Nephron (organoid): ENCODE measurements around the gene CD248.
A peak's percentile ranks its signal among the peaks of the same experiment; 100 is the strongest.

Experiments
- H3K27ac Mint-ChIP-seq, 3 experiments: 2 replicates each; pipeline ENCODE4 v1.8.0; 2020; ENCODE audit warnings: mixed read lengths in 3 of 3, mild to moderate bottlenecking in 2 of 3, moderate library complexity in 1 of 3
- H3K27me3 Mint-ChIP-seq: 2 replicates; pipeline ENCODE4 v1.8.0; 2021; ENCODE audit warnings: low read depth, mild to moderate bottlenecking, moderate library complexity, mixed read lengths
- H3K36me3 Mint-ChIP-seq: 2 replicates; pipeline ENCODE4 v1.8.0; 2020; ENCODE audit warnings: low read depth, mixed read lengths
- H3K4me1 Mint-ChIP-seq: 2 replicates; pipeline ENCODE4 v1.8.0; 2020; ENCODE audit warnings: mixed read lengths
- H3K4me3 Mint-ChIP-seq, 3 experiments: 2 replicates each; pipeline ENCODE4 v1.8.0; 2020; ENCODE audit warnings: mild to moderate bottlenecking in 3 of 3, mixed read lengths in 3 of 3, moderate library complexity in 2 of 3
- H3K9me3 Mint-ChIP-seq: 2 replicates; pipeline ENCODE4 v1.8.0; 2020; ENCODE audit warnings: mixed read lengths
- CTCF ChIP-seq, 3 experiments: fragments of 200-600 bp; sonication (generic); IDR thresholded peaks; one replicate each; pipeline ENCODE4 v1.5.0; 2021; ENCODE audit warnings: antibody characterized with exemption in 3 of 3; ENCODE audit not compliant: unreplicated experiment in 3 of 3

Gene CD248

DNA sequence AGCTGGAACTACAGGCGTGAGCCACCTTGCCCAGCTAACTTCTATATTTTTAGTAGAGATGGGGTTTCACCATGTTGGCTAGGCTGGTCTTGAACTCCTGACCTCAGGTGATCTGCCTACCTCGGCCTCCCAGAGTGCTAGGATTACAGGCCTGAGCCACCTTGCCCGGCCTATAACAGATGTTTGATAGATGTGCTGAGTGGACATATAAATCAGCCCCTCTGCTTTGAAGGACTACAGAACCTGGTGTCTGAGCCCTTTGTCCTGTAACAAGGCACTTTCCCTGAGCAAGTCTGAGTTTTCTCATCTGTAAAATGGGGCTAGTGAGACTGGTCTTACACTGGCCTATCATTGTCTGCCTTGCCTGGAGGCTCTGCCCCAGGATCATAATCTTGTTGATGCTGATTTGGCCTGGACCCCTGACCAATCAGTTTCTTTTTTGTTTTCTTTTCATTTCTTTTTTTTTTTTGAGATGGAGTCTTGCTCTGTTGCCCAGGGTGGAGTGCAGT lies 12.4 kb upstream of the CD248 start:
- no peaks in the 10 kb centered on the region for H3K9me3 Mint-ChIP-seq
- H3K36me3 Mint-ChIP-seq: no peaks in the 10 kb centered on the region
- TF ChIP-seq CTCF (IDR thresholded peaks at IDR 0.05; ENCODE audit: unreplicated experiment in 3 of 3): no peak
- H3K4me3 Mint-ChIP-seq: no peak overlapping the region
- H3K27ac Mint-ChIP-seq: no peak overlapping the region
- H3K27me3 Mint-ChIP-seq: no peaks in the 10 kb centered on the region
- H3K4me1 Mint-ChIP-seq: peaks cover 30% of the 10 kb centered on the region

- H3K4me3 Mint-ChIP-seq: peak overlapping the region in 2 of 3 experiments; percentile 17 to 19
These were observed 11.7 kb upstream of the CD248 start for GRCh38 chr11:66328302-66329144.

DNA sequence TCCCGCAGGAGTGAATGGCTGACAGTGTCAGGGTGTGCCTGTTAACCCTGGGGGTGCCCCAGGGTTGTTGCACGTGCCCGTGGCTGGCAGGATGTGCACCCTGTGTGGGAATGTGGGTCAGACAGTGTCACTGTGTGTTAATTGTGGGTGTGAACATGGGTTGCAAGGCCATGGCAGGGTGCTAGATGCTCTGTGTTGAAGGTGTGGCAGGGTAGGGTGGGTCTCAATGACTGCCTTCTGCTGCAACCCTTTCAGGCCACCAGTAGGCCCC lies 11.1 kb upstream of the CD248 start:
- TF ChIP-seq CTCF (IDR thresholded peaks at IDR 0.05; ENCODE audit: unreplicated experiment in 3 of 3): no peak
- H3K27ac Mint-ChIP-seq: peak overlapping the region; percentile 77 to 93 (median 86)

More at GRCh38 chr11:66328302-66329144, 11.7 kb upstream of the CD248 start:
- Mint-ChIP-seq H3K27me3 (no peaks in the 10 kb centered on the region), H3K4me1 (peaks cover 37% of the 10 kb centered on the region), H3K9me3 (no peaks in the 10 kb centered on the region), H3K36me3 (no peaks in the 10 kb centered on the region), H3K27ac (peak overlapping the region; percentile 77 to 93 (median 86))
- peak; percentile 94 to 96 (median 95) for TF ChIP-seq CTCF (IDR thresholded peaks at IDR 0.05; ENCODE audit: unreplicated experiment in 3 of 3)

DNA sequence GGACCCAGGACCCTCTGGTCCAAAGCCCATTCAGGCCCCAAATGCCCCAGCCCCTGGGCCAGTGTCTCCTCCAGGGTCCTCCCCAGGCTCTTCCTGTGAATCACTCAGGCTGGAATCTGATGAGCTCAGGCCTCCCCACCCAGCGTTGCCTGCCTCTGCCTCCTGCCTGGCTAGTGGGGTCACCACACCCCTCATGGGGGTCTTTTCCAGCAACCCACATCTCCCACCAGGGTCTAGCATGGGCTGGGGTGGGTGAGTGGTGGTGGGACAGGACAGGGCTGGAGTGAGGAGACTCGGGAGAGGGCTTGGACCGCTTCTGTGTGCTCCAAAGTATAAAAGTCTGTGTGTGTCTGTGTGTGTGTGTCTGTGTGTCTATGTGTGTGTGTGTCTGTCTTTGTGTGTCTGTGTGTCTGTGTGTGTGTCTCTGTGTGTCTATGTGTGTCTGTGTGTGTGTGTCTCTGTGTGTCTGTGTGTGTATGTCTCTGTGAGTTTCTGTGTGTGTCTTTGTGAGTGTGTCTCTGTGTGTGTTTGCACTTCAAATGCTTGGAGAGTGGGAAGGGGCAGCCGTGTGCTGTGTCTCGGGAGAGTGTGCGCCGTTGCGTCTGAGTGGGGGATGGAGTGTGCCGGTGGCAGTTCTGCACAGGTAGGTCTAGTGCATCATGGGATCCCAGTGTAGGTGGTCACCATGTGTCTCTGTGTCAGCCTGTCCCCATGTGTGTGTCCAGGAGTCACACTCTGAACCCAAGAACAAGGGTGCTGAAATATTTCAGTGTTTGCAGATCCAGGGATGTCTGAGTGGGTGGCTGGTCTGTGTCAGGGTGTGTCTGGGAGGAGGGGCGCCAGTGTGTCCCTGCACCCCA lies 10.6 kb upstream of the CD248 start:
- Mint-ChIP-seq H3K27ac (peak overlapping the region; percentile 71 to 87 (median 85)), H3K36me3 (no peaks in the 10 kb centered on the region), H3K4me1 (peaks cover 48% of the 10 kb centered on the region), H3K27me3 (no peaks in the 10 kb centered on the region), H3K4me3 (peak overlapping the region in 2 of 3 experiments; percentile 2 to 15), H3K9me3 (no peaks in the 10 kb centered on the region)
- TF ChIP-seq CTCF (IDR thresholded peaks at IDR 0.05; ENCODE audit: unreplicated experiment in 3 of 3): no peak

More for the DNA sequence above, 11.1 kb upstream of the CD248 start:
- H3K4me3 Mint-ChIP-seq: no peak overlapping the region
- H3K36me3 Mint-ChIP-seq: no peaks in the 10 kb centered on the region
- peaks cover 42% of the 10 kb centered on the region for H3K4me1 Mint-ChIP-seq
- no peaks in the 10 kb centered on the region for H3K27me3 Mint-ChIP-seq
- no peaks in the 10 kb centered on the region for H3K9me3 Mint-ChIP-seq

- Mint-ChIP-seq H3K27ac (peak overlapping the region; percentile 85 to 91 (median 86)), H3K4me1 (peaks cover 51% of the 10 kb centered on the region), H3K27me3 (peaks cover 3% of the 10 kb centered on the region), H3K9me3 (no peaks in the 10 kb centered on the region), H3K4me3 (peak overlapping the region in 1 of 3 experiments; percentile 47), H3K36me3 (no peaks in the 10 kb centered on the region)
- TF ChIP-seq CTCF (IDR thresholded peaks at IDR 0.05; ENCODE audit: unreplicated experiment in 3 of 3): no peak
These were observed 9.6 kb upstream of the CD248 start for GRCh38 chr11:66326261-66327111.
